ENCODE data around the gene ENDOV.
A peak's percentile ranks its signal among the peaks of the same experiment; 100 is the strongest.

ENDOV gene

GRCh38 chr17:80432350-80432955, 17.5 kb downstream of the ENDOV start:
- no peak for DNase-seq

DNA sequence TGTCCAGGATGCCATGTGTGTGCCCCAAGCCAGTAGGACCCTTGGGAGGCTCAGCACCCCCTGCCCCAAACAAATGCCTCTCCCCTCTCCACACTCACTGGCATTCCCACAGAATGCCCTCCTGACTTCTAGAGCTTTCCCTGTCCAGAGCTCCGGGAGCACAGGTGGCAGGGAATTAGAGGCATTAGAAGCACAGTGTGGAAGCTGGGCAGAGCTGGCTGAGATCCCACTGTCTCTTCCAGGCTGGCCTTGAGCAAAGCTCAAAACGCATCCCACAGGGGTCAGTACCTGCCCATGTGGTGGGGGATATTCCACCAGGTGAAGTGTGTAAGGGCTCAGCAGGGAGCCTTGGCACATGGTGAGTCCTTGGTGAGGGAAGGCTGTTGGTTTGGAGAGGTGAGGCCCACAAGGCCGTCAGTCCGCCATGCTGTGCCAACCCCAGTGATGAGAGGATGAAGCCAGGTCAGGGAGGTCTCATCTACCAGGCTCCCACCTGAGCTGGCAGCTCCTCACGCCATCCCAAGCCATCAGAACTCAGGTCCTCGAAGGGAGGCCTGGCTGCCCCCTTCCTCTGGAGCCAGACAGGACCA, 18.1 kb downstream of the ENDOV start:
- no peak for DNase-seq

- no peak for DNase-seq
Measured at GRCh38 chr17:80433916-80434666, 19.1 kb downstream of the ENDOV start.

DNA sequence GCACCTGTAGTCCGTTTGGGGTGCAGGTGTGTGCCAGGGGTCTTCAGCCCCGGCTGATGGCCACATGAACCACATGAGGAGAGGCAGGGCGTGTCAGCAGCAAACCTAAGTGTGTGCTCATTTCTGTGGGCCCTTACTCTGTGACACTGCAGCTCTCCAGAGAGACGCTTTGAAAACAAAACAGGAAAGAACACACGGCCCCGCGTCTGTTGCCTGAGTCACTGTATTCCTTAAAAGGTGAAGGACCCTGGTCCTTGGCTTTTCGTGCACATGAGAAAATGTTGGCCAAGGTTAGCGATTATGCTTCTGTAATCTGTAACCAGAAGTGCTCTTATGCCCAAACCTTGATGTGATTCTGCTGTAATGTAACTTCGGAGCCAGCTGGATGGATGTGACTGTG, 22.6 kb downstream of the ENDOV start:
- DNase-seq, result no peak

DNA sequence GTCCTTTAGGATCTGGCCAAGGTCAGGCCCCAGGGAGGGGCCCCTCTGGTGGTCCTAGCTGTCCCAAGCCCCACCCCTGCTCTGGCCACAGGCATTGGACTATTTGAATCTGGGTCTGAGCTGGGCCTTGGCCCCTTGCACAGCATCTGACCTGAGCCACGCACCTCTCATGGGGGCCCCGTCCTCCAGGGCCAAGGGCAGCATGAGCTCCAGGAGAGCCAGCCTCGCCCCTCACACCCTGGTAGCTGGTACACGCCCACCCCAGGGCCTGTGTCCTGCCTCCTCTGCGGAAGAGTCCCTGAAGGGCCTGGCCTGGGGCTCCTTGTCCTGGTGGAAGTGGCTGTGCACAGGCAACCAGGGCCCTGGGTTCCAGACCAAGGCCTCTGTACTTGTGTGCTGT, 23.8 kb downstream of the ENDOV start:
- no peak for DNase-seq

DNA sequence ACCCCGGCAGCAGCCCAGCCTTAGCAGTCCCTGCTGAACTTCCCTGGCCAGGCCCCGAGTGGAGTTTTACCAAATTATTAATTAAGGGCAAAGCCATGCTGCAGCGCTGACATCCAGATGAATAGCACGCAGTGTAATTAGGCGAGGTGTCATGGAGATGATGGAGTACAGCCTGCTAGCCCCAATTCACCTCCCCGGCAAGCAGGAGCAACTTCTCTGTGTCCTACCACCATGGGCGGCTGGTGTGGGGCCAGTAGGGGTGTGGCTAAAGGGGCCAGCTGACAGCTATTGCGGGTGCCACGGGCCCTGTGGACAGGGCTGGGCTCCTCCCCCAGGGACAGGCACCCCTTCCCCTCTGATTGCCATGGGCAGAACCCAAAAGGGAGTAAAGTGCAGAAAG, 24.5 kb downstream of the ENDOV start:
- DNase-seq, result no peak

DNA sequence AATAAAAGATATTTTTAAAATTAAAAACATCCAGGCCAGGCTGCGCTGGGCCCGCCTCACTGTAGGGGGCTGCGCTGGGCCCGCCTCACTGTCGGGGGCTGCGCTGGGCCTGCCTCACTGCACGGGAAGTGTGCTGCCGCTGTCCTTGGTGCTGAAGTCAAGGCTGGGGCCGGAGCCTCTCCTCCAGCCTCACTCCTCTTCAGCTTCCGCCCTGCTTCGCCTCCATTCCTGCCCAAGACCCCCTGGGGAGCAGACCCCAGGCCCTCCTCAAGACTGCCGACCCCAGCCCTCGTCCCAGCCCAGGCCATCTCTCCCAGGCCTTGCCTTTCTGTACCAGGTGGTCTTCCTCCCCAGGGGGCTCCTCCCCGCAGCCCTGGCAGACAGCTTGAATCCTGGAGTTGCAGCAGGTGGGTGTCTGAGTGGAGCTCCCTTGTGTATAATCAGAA, 26.2 kb downstream of the ENDOV start:
- peak; percentile 43 for DNase-seq

DNA sequence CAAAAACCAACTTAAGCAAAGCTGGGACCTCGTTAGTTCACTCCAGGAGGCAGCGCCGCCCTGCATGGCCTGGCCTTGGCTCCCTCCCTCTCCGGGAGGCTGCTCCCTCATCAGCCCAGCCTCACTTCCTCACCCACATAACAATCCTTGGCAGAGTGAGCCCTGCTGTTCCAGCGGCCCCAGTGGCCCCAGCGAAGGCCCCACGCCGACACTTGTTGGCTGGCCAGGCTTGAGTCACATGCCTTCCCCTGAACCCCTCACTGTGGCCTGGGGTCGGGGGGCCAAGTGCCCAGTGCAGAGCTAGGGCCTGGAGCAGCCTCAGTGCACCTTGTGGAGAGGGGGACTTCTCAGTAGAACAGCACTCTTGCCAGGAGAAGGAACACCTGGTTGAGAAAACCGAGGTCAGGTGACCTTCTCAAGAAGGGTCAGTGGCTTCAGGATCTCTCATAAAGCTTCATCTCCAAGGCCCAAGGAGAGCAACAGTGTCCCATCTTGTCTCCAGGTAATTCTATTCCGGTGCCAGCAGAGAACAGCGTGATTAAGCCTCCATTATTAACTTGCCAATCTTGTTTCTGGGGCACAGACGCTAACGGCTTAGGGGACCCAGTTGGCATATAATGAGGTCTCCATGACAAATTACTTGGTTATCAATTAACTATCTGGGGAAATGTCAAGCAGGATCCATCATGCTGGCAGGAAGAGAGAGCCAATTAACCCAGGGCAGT, 26.8 kb downstream of the ENDOV start:
- DNase-seq, result no peak

DNA sequence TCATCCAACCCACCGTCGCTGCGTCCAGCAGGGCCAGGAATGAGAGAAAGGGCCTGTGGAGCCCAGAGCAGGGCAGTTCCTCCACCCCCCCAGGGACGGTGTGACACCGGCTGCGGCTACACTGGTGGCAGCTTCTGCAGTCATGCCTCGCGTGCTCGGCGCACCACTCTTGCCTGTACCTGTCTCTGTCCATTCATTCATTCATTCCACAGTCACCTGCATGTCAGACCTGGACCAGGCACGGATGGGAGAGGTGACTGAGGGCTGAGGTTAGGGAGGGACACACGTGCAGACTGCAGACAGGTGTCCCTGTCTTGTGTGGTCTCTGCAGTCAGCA, 27.3 kb downstream of the ENDOV start:
- DNase-seq, result no peak

GRCh38 chr17:80442764-80443163, 27.8 kb downstream of the ENDOV start:
- no peak for DNase-seq

- DNase-seq, result no peak
Measured at GRCh38 chr17:80443498-80443897, 28.5 kb downstream of the ENDOV start.

- DNase-seq, result no peak
Measured at GRCh38 chr17:80443916-80444643, 29.1 kb downstream of the ENDOV start.

DNA sequence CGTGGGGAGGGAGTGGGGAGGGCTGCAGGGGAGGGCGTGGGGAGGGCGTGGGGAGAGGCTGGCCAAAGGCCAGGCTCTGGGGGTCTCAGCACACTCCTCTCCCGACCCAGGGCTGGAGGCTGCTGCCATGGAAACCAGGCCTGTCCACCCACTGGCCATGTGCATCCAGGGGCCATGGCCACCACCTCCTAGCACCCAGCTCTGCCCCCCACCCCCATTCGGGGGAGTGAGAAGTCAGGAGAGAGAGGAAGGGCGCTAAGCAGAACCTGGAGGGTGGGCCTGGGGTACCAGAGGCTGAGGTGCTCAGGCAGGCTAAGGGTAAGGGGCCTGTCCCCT, 29.6 kb downstream of the ENDOV start:
- DNase-seq, result no peak

DNA sequence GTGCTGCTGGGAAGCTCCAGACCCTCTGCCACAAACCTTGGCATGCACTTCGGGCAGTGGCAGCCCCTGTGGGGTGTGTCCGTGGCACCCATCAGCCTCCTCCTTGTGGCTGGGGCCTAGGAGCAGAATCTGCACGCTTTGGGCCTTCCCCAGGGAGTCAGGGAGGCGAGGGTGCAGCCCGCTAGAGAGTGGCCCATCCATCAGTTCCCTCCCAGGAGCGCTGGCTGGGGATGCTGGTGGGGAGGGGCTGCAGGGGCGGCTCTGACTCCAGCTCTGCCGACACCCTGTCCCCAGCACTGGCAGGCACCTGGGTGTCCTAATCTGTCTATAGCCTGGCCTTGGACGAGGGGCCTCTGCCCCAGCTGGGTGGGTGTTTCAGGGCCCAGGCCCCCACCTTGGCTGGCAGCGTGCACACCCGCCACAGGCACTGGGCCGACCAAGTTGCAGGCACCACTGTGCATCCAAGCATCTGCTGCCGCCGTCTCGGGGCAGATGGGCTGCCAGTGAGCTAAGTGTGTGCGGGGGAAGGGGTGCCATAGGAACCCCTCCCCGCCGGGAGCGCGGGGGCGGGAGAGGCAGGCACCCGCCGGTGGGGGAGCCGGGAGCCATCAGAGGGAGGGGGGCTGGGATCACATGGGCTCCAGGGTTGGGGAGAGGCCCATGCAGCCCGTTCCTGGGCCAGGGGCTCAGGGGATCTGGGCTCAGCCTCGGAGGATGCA, 30.2 kb downstream of the ENDOV start:
- no peak for DNase-seq

GRCh38 chr17:80445726-80446110, 30.8 kb downstream of the ENDOV start:
- no peak for DNase-seq

DNA sequence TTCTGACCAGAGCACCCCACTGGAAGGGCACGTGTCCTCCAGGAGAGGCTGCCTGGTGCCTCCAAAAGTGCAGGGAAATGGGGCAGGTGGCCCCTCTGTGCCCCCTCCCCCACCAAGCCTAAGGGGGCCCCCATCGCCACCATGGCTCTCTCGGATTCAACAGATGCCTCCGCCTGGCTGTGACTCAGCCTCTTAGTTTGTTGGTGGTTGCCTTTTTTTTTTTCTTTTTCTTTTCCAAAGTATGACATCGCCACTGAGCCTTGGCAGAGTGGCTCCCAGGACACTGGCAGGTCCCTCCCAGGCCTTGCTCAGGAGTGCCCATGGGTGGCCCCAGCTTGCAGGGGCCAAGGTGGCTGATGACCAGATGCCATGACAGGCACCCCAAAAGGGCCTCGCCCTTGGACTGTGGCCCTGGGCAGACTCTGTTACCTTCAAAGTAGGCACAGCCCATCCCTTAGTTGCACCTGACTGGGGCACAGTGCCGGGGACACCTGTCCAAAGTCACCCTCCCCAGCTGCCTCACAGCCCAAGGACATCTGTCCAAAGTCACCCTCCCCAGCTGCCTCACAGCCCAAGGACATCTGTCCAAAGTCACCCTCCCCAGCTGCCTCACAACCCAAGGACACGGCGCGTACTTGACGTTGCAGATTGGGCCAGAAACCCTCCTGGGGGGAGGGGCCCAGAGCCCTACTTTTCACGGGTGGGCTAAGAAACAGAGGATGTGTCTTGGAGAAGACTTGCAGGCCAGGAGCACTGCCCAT, 31.9 kb downstream of the ENDOV start:
- DNase-seq, result no peak

GRCh38 chr17:80447790-80448189, 32.8 kb downstream of the ENDOV start:
- no peak for DNase-seq

DNA sequence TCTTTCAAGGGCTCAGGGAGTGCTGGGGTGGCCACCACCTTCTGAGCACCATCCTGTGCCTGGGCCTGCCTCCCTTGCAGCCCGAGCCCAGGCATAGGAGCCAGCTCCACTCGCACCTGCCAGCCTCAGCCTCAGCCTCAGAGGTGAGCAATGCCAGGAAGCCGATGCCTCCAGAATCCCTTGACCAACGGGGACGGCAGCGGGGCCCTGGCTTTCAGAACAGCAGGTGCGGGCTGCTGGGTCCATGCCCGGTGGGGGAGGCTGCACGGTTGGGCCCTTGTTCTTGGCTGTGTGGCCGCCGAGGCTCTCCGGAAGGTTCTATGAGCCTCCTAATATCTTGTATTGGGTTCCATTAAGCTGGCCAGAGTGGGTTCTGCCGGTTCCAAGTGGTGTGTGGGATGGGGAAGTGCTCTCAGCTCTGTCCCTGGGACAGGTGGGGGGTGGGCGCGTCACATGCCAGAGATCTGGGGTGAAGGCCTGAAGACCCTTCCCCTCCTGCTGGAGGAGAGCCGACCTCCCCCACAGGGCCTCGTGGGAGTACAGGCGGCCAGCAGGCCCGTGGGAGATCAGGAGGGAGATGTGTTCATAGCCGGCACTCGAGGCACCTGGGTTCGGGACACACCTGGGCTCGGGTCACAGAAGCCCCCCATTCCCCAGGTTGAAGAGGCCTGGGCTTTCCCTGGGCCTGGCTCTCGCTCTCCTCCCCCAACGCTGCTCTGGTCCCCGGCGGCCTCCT, 34.4 kb downstream of the ENDOV start:
- no peak for DNase-seq

- no peak for DNase-seq
Measured at GRCh38 chr17:80449930-80450576, 35.1 kb downstream of the ENDOV start.

GRCh38 chr17:80451104-80451775, 36.3 kb downstream of the ENDOV start:
- DNase-seq, result no peak

Data from CD4-positive, alpha-beta T cell treated with Interleukin-12 subunit alpha and Interleukin-12 subunit beta, for 1 hour (primary cell).